SK-N-SH (cell line): Measurements from ENCODE around the gene ERBB2. TPM values are rescaled to one million over a fixed set of nuclear protein-coding genes. Genes with fewer than 3 reads are reported as not detected.

ENCODE experiments used
- CTCF ChIA-PET: fragments of 300-600, 350-600 bp; formaldehyde crosslinking; extraction: SDS; loops from one replicate; lab custom pipeline; 2021; lab: Yijun Ruan, JAX
- POLR2A ChIA-PET: fragments of 350-600 bp; sonication (Branson Sonifier 250); formaldehyde crosslinking; extraction: SDS; loops from one replicate; lab custom pipeline; 2020; ENCODE audit warnings: antibody characterized with exemption, inconsistent platforms; lab: Yijun Ruan, JAX
- DNase-seq: peaks from one replicate; pipeline ENCODE4 v3.0.0; 2012
- H2AFZ ChIP-seq: fragments of 200-600 bp; sonication (generic); 2 replicates; pipeline ENCODE4 v1.8.1; 2016; ENCODE audit warnings: antibody characterized with exemption, mild to moderate bottlenecking, low read depth
- H3F3A ChIP-seq: fragments of 200-600 bp; sonication (generic); replicated peaks from 2 replicates; pipeline ENCODE3; 2016; ENCODE audit warnings: antibody characterized with exemption, mild to moderate bottlenecking; ENCODE audit not compliant: insufficient read depth
- H3K27ac ChIP-seq, 2 experiments: fragments of 200-500 bp in 1 of 2; fragments of 200-600 bp in 1 of 2; sonication (Bioruptor generic) in 1 of 2; sonication (generic), shearing (Covaris generic) in 1 of 2; 2 replicates each; pipeline versions ENCODE4 v1.5.1 to v1.6.1; 2014 to 2016; ENCODE audit warnings: low read depth in 2 of 2, inconsistent platforms in 1 of 2, low read length in 1 of 2, mild to moderate bottlenecking in 1 of 2, mixed read lengths in 1 of 2
- H3K27me3 ChIP-seq: fragments of 200-600 bp; sonication (generic), shearing (Covaris generic); 2 replicates; pipeline ENCODE4 v1.6.1; 2016; ENCODE audit warnings: mixed run types; ENCODE audit not compliant: insufficient read depth
- H3K36me3 ChIP-seq, 2 experiments: fragments of 200-500 bp in 1 of 2; fragments of 200-600 bp in 1 of 2; sonication (Bioruptor generic) in 1 of 2; sonication (generic) in 1 of 2; replicated peaks in 1 of 2; 2 replicates each; pipeline versions ENCODE3 to v1.5.1; 2014 to 2016; ENCODE audit warnings: low read length in 1 of 2, mild to moderate bottlenecking in 1 of 2; ENCODE audit not compliant: insufficient read depth in 2 of 2, control insufficient read depth in 1 of 2
- H3K4me1 ChIP-seq, 2 experiments: fragments of 200-500 bp in 1 of 2; fragments of 200-600 bp in 1 of 2; sonication (Bioruptor generic) in 1 of 2; sonication (generic), shearing (Covaris generic) in 1 of 2; 2 replicates each; pipeline versions ENCODE4 v1.5.1 to v1.6.1; 2014 to 2016; ENCODE audit warnings: low read depth in 1 of 2, low read length in 1 of 2, mixed run types in 1 of 2; ENCODE audit not compliant: insufficient read depth in 2 of 2, control insufficient read depth in 1 of 2
- H3K4me2 ChIP-seq: fragments of 200-600 bp; sonication (generic), shearing (Covaris generic); 2 replicates; pipeline ENCODE4 v1.6.1; 2017; ENCODE audit warnings: mixed run types
- H3K4me3 ChIP-seq, 2 experiments: fragments of 200-500 bp in 1 of 2; fragments of 200-600 bp in 1 of 2; sonication (Bioruptor generic) in 1 of 2; sonication (generic), shearing (Covaris generic) in 1 of 2; 2 replicates each; pipeline versions ENCODE4 v1.5.1 to v1.8.1; 2014 to 2016; ENCODE audit warnings: low read depth in 2 of 2, inconsistent platforms in 1 of 2, low read length in 1 of 2, mild to moderate bottlenecking in 1 of 2, mixed read lengths in 1 of 2, moderate library complexity in 1 of 2
- H3K79me2 ChIP-seq: fragments of 200-600 bp; sonication (generic); 2 replicates; pipeline ENCODE4 v1.8.1; 2017; ENCODE audit warnings: mild to moderate bottlenecking; ENCODE audit not compliant: insufficient read depth
- H3K9ac ChIP-seq: fragments of 200-600 bp; sonication (generic); 2 replicates; pipeline ENCODE4 v1.6.1; 2017; ENCODE audit warnings: mixed run types
- H3K9me2 ChIP-seq: fragments of 200-600 bp; sonication (generic); 2 replicates; pipeline ENCODE4 v1.6.1; 2017; ENCODE audit warnings: mixed run types
- H3K9me3 ChIP-seq: fragments of 200-600 bp; sonication (generic); 2 replicates; pipeline ENCODE4 v1.6.1; 2017; ENCODE audit warnings: mixed run types, mild to moderate bottlenecking, moderate library complexity
- H4K20me1 ChIP-seq: fragments of 200-600 bp; sonication (generic); 2 replicates; pipeline ENCODE4 v1.6.1; 2017; ENCODE audit warnings: mild to moderate bottlenecking, mixed run types; ENCODE audit not compliant: insufficient read depth
- CHD2 ChIP-seq: fragments of 150-350 bp; IDR thresholded peaks from 2 replicates; pipeline ENCODE4 v1.6.1; 2018; ENCODE audit warnings: low read length; ENCODE audit not compliant: partially characterized antibody
- FOSL2 ChIP-seq: IDR thresholded peaks from 2 replicates; pipeline ENCODE4 v1.4.0; 2012; ENCODE audit warnings: low read depth, mild to moderate bottlenecking, moderate library complexity, borderline replicate concordance
- GATA2 ChIP-seq: sonication (generic); formaldehyde crosslinking; IDR thresholded peaks from 2 replicates; pipeline ENCODE4 v1.5.0; 2020; ENCODE audit warnings: mild to moderate bottlenecking, missing genetic modification reagents
- JUND ChIP-seq: IDR thresholded peaks from 2 replicates; pipeline ENCODE4 v1.4.0; 2012
- MXI1 ChIP-seq: IDR thresholded peaks from 2 replicates; pipeline ENCODE4 v1.6.1; 2012; ENCODE audit warnings: mild to moderate bottlenecking, low read depth, low read length, improper control_type of control experiment
- NRF1 ChIP-seq: IDR thresholded peaks from 2 replicates; pipeline ENCODE4 v1.6.1; 2012; ENCODE audit warnings: low read depth, mild to moderate bottlenecking, low read length
- POLR2AphosphoS5 ChIP-seq: IDR thresholded peaks from 2 replicates; pipeline ENCODE4 v1.6.1; 2012; ENCODE audit warnings: low read depth, low read length
- RAD21 ChIP-seq: IDR thresholded peaks from 2 replicates; pipeline ENCODE4 v1.6.1; 2012; ENCODE audit warnings: mild to moderate bottlenecking, low read length
- RCOR1 ChIP-seq: fragments of 150-350 bp; IDR thresholded peaks from 2 replicates; pipeline ENCODE4 v1.6.1; 2017; ENCODE audit warnings: antibody characterized with exemption, low read length
- REST ChIP-seq: IDR thresholded peaks from 2 replicates; pipeline ENCODE4 v1.6.1; 2012; ENCODE audit warnings: mild to moderate bottlenecking, low read depth, low read length, moderate library complexity
- RXRA ChIP-seq: IDR thresholded peaks from 2 replicates; pipeline ENCODE4 v1.4.0; 2012; ENCODE audit warnings: low read depth, mild to moderate bottlenecking, borderline replicate concordance
- SMC3 ChIP-seq: IDR thresholded peaks from 2 replicates; pipeline ENCODE4 v1.6.1; 2012; ENCODE audit warnings: low read depth, low read length, improper control_type of control experiment
- TEAD4 ChIP-seq: IDR thresholded peaks from 2 replicates; pipeline ENCODE4 v1.4.0; 2012; ENCODE audit warnings: mild to moderate bottlenecking, borderline replicate concordance; ENCODE audit not compliant: insufficient read depth
- YY1 ChIP-seq: IDR thresholded peaks from 2 replicates; pipeline ENCODE4 v1.4.0; 2012; ENCODE audit warnings: low read depth, mild to moderate bottlenecking
- WGBS: methylation state at CpG from one replicate; pipeline ENCODE4 v1.1.6; 2017; ENCODE audit warnings: low lambda C conversion rate; 5-methylcytosine and 5-hydroxymethylcytosine counted together
- polyA plus RNA-seq, 3 experiments: library from polyadenylated mRNA; depleted of rRNA; stranded (reverse); fragments of >200 nt; gene quantifications; 2 replicates each; pipeline ENCODE4 v1.2.3, GENCODE V29; 2012
- TF ChIP-seq, protein P1 (sequence below): IDR thresholded peaks from 2 replicates; pipeline ENCODE4 v1.4.0; 2012; ENCODE audit warnings: low read depth, borderline replicate concordance
- TF ChIP-seq, protein P2 (sequence below): fragments of 150-350 bp; IDR thresholded peaks from 2 replicates; pipeline ENCODE4 v1.6.1; 2017; ENCODE audit warnings: antibody characterized with exemption, low read length, low read depth, borderline replicate concordance

The ERBB2 gene
- polyA plus RNA-seq, 1 of the 3 experiments (the other 2 are of a cell fraction), result 1.9 TPM

DNA sequence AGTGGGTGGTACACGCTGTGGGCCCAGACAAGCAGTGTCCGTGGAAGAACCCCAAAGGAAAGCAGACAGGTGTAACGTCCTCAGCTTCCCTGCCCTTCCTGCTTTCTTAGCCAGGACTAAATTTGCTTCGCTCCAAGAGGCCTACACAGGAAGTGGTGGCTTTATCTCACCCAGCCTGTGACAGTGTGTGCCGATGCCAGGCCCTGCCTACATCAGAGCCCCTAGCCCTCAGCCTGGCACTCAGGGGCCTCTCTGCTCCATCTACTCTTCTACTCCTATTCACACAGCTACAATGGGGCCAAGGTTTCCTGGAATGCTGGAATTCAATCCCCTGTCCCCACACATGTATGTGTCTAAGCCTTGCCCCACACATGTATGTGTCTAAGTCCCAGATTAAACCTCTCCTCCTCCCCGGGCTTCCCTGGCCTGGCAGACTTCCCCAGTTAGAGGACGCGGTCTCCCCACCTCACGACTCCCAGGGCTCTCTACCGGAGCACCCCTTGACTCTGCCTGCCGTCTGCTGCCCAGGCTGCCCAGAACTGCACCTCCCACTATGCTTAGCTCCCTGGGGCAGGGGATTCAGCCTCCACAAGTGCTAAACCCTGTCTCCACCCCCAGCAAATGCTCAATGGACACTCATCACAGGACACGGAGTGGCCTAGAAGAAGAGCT, 20.2 kb upstream of the ERBB2 start:
- Histone ChIP-seq H3K4me1 (no peaks in the 10 kb centered on the region), H3K79me2 (no peaks in the 10 kb centered on the region), H3K9me2 (no peaks in the 10 kb centered on the region), H3K27ac (no peak overlapping the region), H2AFZ (no peak overlapping the region), H3F3A (no peaks in the 10 kb centered on the region), H3K27me3 (no peaks in the 10 kb centered on the region), H3K9ac (no peak overlapping the region), H3K4me3 (no peak overlapping the region), H4K20me1 (no peaks in the 10 kb centered on the region), H3K36me3 (no peaks in the 10 kb centered on the region), H3K4me2 (no peak overlapping the region), H3K9me3 (no peaks in the 10 kb centered on the region)
- TF ChIP-seq REST (no peak), RCOR1 (no peak), TEAD4 (no peak)
- 84% methylated on average over 10 of the region's 12 CpGs for WGBS
- DNase-seq, result no peak
- ChIA-PET POLR2A (interaction anchor here (1.1 kb wide), 1 partner anchor 8 kb away, joined by 4 read pairs; the partner anchor contains the start of gene PGAP3), CTCF (interaction anchor here (0.6 to 15.0 kb wide), 6 partner anchors 9 to 220 kb away, joined by 3 to 279 read pairs (median 4); partner anchors contain the start of genes PNMT and PPP1R1B)

- ChIA-PET POLR2A (no interaction called here), CTCF (interaction anchor here (0.8 to 5.7 kb wide), 5 partner anchors 13 to 136 kb away, joined by 3 to 39 read pairs (median 5); partner anchors contain the start of gene PNMT)
- Histone ChIP-seq H2AFZ (no peak overlapping the region), H3K27ac (no peak overlapping the region), H3K9me3 (no peaks in the 10 kb centered on the region), H3K4me2 (no peak overlapping the region), H3K9me2 (no peaks in the 10 kb centered on the region), H3K4me1 (peaks cover 0 to 7% of the 10 kb centered on the region in 2 experiments; a peak in 2 of 4 replicates), H3K36me3 (no peaks in the 10 kb centered on the region), H3K27me3 (no peaks in the 10 kb centered on the region), H4K20me1 (no peaks in the 10 kb centered on the region), H3K9ac (no peak overlapping the region), H3K4me3 (no peak overlapping the region), H3K79me2 (no peaks in the 10 kb centered on the region), H3F3A (peaks cover 10% of the 10 kb centered on the region)
- 89% methylated on average over 7 of the region's 9 CpGs for WGBS
- DNase-seq, result no peak
- no peak for TF ChIP-seq POLR2AphosphoS5
- TF ChIP-seq RXRA, result no peak
- no peak for TF ChIP-seq RCOR1
- no peak for TF ChIP-seq FOSL2
- no peak for TF ChIP-seq SMC3
- TF ChIP-seq, protein P1, sequence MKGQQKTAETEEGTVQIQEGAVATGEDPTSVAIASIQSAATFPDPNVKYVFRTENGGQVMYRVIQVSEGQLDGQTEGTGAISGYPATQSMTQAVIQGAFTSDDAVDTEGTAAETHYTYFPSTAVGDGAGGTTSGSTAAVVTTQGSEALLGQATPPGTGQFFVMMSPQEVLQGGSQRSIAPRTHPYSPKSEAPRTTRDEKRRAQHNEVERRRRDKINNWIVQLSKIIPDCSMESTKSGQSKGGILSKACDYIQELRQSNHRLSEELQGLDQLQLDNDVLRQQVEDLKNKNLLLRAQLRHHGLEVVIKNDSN, result no peak
- no peak for TF ChIP-seq CHD2
- TF ChIP-seq JUND, result no peak
- TF ChIP-seq RAD21, result no peak
- TF ChIP-seq MXI1, result no peak
- no peak for TF ChIP-seq GATA2 (CRISPR knock-in tag)
- TF ChIP-seq, protein P2, sequence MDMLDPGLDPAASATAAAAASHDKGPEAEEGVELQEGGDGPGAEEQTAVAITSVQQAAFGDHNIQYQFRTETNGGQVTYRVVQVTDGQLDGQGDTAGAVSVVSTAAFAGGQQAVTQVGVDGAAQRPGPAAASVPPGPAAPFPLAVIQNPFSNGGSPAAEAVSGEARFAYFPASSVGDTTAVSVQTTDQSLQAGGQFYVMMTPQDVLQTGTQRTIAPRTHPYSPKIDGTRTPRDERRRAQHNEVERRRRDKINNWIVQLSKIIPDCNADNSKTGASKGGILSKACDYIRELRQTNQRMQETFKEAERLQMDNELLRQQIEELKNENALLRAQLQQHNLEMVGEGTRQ, result no peak
- no peak for TF ChIP-seq YY1
- no peak for TF ChIP-seq NRF1
- no peak for TF ChIP-seq REST
Measured at GRCh38 chr17:39683295-39683939, 16.4 kb upstream of the ERBB2 start.
